HEK293 (cell line): ENCODE measurements around the gene SHISAL2A.

Source experiments
- CTCF ChIA-PET: fragments of 350-600 bp; formaldehyde crosslinking; extraction: SDS; loops from one replicate; lab custom pipeline; 2021; ENCODE audit warnings: antibody characterized with exemption; lab: Yijun Ruan, JAX
- POLR2A ChIA-PET: fragments of 300-600 bp; formaldehyde crosslinking; extraction: SDS; loops from one replicate; lab custom pipeline; 2020; ENCODE audit warnings: antibody characterized with exemption, inconsistent platforms; lab: Yijun Ruan, JAX
- H3K27ac ChIP-seq: fragments of 200-500 bp; sonication (Bioruptor generic); 2 replicates; pipeline ENCODE4 v1.5.1; 2014; ENCODE audit warnings: low read depth, low read length, control low read depth, inconsistent platforms; ENCODE audit errors: extremely low read depth
- H3K36me3 ChIP-seq, 2 experiments: fragments of 200-500 bp in 1 of 2; sonication (Bioruptor generic) in 1 of 2; 1 replicate in 1 of 2; 2 replicates in 1 of 2; pipeline ENCODE4 v1.5.1; 2014 to 2017; ENCODE audit warnings: inconsistent platforms in 2 of 2, low read length in 2 of 2; ENCODE audit not compliant: control insufficient read depth in 2 of 2, insufficient read depth in 1 of 2
- H3K4me1 ChIP-seq: fragments of 200-500 bp; sonication (Bioruptor generic); 2 replicates; pipeline ENCODE4 v1.5.1; 2014; ENCODE audit warnings: mild to moderate bottlenecking, low read length, inconsistent platforms; ENCODE audit not compliant: control insufficient read depth, insufficient read depth
- H3K4me3 ChIP-seq: 2 replicates; pipeline ENCODE4 v1.5.1; 2011; ENCODE audit warnings: low read depth, mild to moderate bottlenecking, control low read depth, low read length, moderate library complexity
- H3K9me3 ChIP-seq: fragments of 200-500 bp; sonication (Bioruptor generic); 2 replicates; pipeline ENCODE4 v1.5.1; 2014; ENCODE audit warnings: low read depth, low read length, inconsistent platforms; ENCODE audit not compliant: control insufficient read depth, insufficient read depth
- EGR2 ChIP-seq: fragments of 450-650 bp; formaldehyde crosslinking; IDR thresholded peaks from 2 replicates; pipeline ENCODE4 v1.5.1; 2016; ENCODE audit warnings: low read depth, missing biosample characterization, missing genetic modification characterization
- GLI2 ChIP-seq: fragments of 450-650 bp; formaldehyde crosslinking; IDR thresholded peaks from 2 replicates; pipeline ENCODE4; 2017; ENCODE audit warnings: missing biosample characterization, missing genetic modification characterization, low read depth, borderline replicate concordance
- HOXA7 ChIP-seq: sonication (generic); formaldehyde crosslinking; IDR thresholded peaks from 2 replicates; pipeline ENCODE4 v1.8.1; 2022; ENCODE audit warnings: missing genetic modification reagents, borderline replicate concordance
- HOXD13 ChIP-seq: sonication (generic); formaldehyde crosslinking; IDR thresholded peaks from 2 replicates; pipeline ENCODE4 v1.8.0; 2022; ENCODE audit warnings: missing genetic modification reagents, borderline replicate concordance
- INSM2 ChIP-seq: fragments of 450-650 bp; formaldehyde crosslinking; IDR thresholded peaks from 2 replicates; pipeline ENCODE4 v1.5.1; 2016; ENCODE audit warnings: missing biosample characterization, missing genetic modification characterization
- KLF7 ChIP-seq: fragments of 450-650 bp; formaldehyde crosslinking; IDR thresholded peaks from 2 replicates; pipeline ENCODE4 v1.5.1; 2016; ENCODE audit warnings: missing biosample characterization, missing genetic modification characterization, borderline replicate concordance
- MZF1 ChIP-seq: fragments of 450-650 bp; formaldehyde crosslinking; IDR thresholded peaks from 2 replicates; pipeline ENCODE4 v1.5.1; 2017; ENCODE audit warnings: missing biosample characterization, missing genetic modification characterization, borderline replicate concordance
- OSR2 ChIP-seq: fragments of 450-650 bp; formaldehyde crosslinking; IDR thresholded peaks from 2 replicates; pipeline ENCODE4 v1.5.1; 2016; ENCODE audit warnings: missing biosample characterization, missing genetic modification characterization
- PBX3 ChIP-seq: sonication (generic); formaldehyde crosslinking; IDR thresholded peaks from 2 replicates; pipeline ENCODE4 v1.8.1; 2022; ENCODE audit warnings: mild to moderate bottlenecking, moderate library complexity, missing genetic modification reagents
- PRDM6 ChIP-seq: fragments of 450-650 bp; formaldehyde crosslinking; IDR thresholded peaks from 2 replicates; pipeline ENCODE4 v1.5.1; 2017; ENCODE audit warnings: missing biosample characterization, missing genetic modification characterization
- ZBTB48 ChIP-seq: fragments of 450-650 bp; formaldehyde crosslinking; IDR thresholded peaks from 2 replicates; pipeline ENCODE4 v1.5.1; 2016; ENCODE audit warnings: missing biosample characterization, missing genetic modification characterization
- ZNF138 ChIP-seq: fragments of 450-650 bp; formaldehyde crosslinking; IDR thresholded peaks from 2 replicates; pipeline ENCODE4 v1.5.1; 2016; ENCODE audit warnings: missing biosample characterization, missing genetic modification characterization, borderline replicate concordance
- ZNF148 ChIP-seq: fragments of 450-650 bp; formaldehyde crosslinking; IDR thresholded peaks from 2 replicates; pipeline ENCODE4 v1.5.0; 2017; ENCODE audit warnings: missing biosample characterization, missing genetic modification characterization, borderline replicate concordance
- ZNF23 ChIP-seq: fragments of 450-650 bp; formaldehyde crosslinking; IDR thresholded peaks from 2 replicates; pipeline ENCODE4 v1.5.1; 2016; ENCODE audit warnings: missing biosample characterization, missing genetic modification characterization, borderline replicate concordance
- ZNF280D ChIP-seq: fragments of 450-650 bp; formaldehyde crosslinking; IDR thresholded peaks from 2 replicates; pipeline ENCODE4 v1.5.1; 2016; ENCODE audit warnings: missing biosample characterization, missing genetic modification characterization
- ZNF488 ChIP-seq: fragments of 450-650 bp; formaldehyde crosslinking; IDR thresholded peaks from 2 replicates; pipeline ENCODE4 v1.5.1; 2016; ENCODE audit warnings: missing biosample characterization, missing genetic modification characterization
- ZNF521 ChIP-seq: fragments of 450-650 bp; formaldehyde crosslinking; IDR thresholded peaks from 2 replicates; pipeline ENCODE4 v1.5.1; 2017; ENCODE audit warnings: missing biosample characterization, mild to moderate bottlenecking, missing genetic modification characterization
- ZNF555 ChIP-seq: fragments of 450-650 bp; formaldehyde crosslinking; conservative IDR thresholded peaks from 2 replicates; pipeline ENCODE4 v1.5.1; 2017; ENCODE audit warnings: missing biosample characterization, mild to moderate bottlenecking, missing genetic modification characterization, inconsistent platforms
- ZNF76 ChIP-seq: fragments of 450-650 bp; formaldehyde crosslinking; IDR thresholded peaks from 2 replicates; pipeline ENCODE4; 2016; ENCODE audit warnings: low read depth, missing biosample characterization, missing genetic modification characterization, borderline replicate concordance
- ZSCAN16 ChIP-seq: fragments of 450-650 bp; formaldehyde crosslinking; IDR thresholded peaks from 2 replicates; pipeline ENCODE4 v1.5.1; 2016; ENCODE audit warnings: missing biosample characterization, missing genetic modification characterization

SHISAL2A gene

GRCh38 chr1:52615489-52616042, 17.4 kb upstream of the SHISAL2A start:
- ChIA-PET CTCF (no interaction called here), POLR2A (interaction anchor here (0.6 kb wide), 1 partner anchor 10 kb away, joined by 3 read pairs; no protein-coding TSS in a partner anchor)
- H3K9me3 ChIP-seq: no peaks in the 10 kb centered on the region
- no peak overlapping the region for H3K4me3 ChIP-seq
- H3K27ac ChIP-seq: no peak overlapping the region
- H3K36me3 ChIP-seq: no peaks in the 10 kb centered on the region
- no peak for TF ChIP-seq INSM2 (tag by site-specific recombination)
- no peak for TF ChIP-seq ZNF555 (tag by site-specific recombination)
- TF ChIP-seq PRDM6 (tag by site-specific recombination): no peak
- TF ChIP-seq ZBTB48 (tag by site-specific recombination): no peak
- TF ChIP-seq HOXD13: no peak
- no peak for TF ChIP-seq GLI2
- no peak for TF ChIP-seq ZNF148 (tag by site-specific recombination)
- TF ChIP-seq MZF1: no peak
- TF ChIP-seq ZNF488 (tag by site-specific recombination): no peak
- no peak for TF ChIP-seq ZNF138 (tag by site-specific recombination)
- TF ChIP-seq ZNF521: no peak
- no peak for TF ChIP-seq ZNF280D (tag by site-specific recombination)
- no peak for TF ChIP-seq HOXA7
- no peak for TF ChIP-seq ZNF23 (tag by site-specific recombination)
- TF ChIP-seq KLF7 (tag by site-specific recombination): no peak
- TF ChIP-seq OSR2 (tag by site-specific recombination): no peak
- TF ChIP-seq EGR2 (tag by site-specific recombination): no peak
- no peak for TF ChIP-seq ZSCAN16
- TF ChIP-seq ZNF76: no peak
- TF ChIP-seq PBX3: no peak
- no peaks in the 10 kb centered on the region for H3K4me1 ChIP-seq
